Astrocyte of the cerebellum (primary cell): ENCODE results near the gene RGS6.

ENCODE experiments used
- DNase-seq: peaks from one replicate; pipeline ENCODE4 v3.0.0-alpha.2; 2011; ENCODE audit warnings: low read depth
- H3K4me3 ChIP-seq: 2 replicates; pipeline ENCODE4 v1.5.1; 2011; ENCODE audit warnings: mild to moderate bottlenecking, low read depth, low read length, moderate library complexity
- in situ Hi-C: cut with HindIII; loops from 2 replicates; pipeline ENCODE4 v1.10.0; 2017; ENCODE audit warnings: low sequenced_read_pairs
- TF ChIP-seq, protein P1 (sequence below): IDR thresholded peaks from 2 replicates; pipeline ENCODE4 v1.5.1; 2012; ENCODE audit warnings: low read length, low read depth, moderate library complexity, mild to moderate bottlenecking; ENCODE audit errors: missing control alignments

The RGS6 gene

DNA sequence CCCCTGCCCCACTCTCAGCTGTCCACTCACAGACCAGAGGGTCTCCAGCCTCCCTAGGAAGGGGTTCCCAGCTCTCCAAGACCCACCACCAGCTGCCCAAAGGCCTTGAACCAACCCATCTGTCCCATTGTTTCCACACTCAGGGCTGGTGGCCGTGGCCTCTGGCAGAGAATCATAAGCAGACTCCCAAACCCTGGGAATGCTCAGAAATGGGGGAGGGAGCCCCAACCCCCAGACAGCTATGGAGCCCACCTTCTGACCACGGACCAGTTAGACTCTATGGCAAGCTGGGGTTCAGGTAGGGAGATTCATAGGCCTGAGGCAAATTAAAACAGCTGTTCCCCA lies 681.7 kb downstream of the RGS6 start:
- no peak overlapping the region for H3K4me3 ChIP-seq
- in situ Hi-C loops = no loop called here
- TF ChIP-seq, protein P1, sequence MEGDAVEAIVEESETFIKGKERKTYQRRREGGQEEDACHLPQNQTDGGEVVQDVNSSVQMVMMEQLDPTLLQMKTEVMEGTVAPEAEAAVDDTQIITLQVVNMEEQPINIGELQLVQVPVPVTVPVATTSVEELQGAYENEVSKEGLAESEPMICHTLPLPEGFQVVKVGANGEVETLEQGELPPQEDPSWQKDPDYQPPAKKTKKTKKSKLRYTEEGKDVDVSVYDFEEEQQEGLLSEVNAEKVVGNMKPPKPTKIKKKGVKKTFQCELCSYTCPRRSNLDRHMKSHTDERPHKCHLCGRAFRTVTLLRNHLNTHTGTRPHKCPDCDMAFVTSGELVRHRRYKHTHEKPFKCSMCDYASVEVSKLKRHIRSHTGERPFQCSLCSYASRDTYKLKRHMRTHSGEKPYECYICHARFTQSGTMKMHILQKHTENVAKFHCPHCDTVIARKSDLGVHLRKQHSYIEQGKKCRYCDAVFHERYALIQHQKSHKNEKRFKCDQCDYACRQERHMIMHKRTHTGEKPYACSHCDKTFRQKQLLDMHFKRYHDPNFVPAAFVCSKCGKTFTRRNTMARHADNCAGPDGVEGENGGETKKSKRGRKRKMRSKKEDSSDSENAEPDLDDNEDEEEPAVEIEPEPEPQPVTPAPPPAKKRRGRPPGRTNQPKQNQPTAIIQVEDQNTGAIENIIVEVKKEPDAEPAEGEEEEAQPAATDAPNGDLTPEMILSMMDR = no peak
- DNase-seq = no peak

DNA sequence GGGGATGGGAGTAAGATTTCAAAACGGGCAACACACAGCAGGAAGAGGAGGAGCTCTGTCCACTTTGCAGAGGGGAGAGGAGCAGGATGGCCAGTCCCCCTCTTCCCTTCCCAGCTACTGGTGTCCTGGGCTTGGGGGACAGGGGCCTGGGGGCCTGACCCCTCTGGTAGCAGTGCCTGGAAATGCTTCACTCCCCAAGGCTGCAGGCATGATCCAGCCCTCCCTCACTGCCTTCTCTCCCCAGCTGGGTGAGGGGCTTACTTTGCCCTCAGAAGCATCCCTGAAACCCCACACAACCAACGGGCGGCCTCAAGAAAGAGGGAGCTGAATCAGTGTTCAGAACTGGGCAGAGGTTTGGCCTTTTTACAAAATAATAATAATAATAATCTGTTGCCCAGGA lies 682.1 kb downstream of the RGS6 start:
- TF ChIP-seq, protein P1 = no peak
- no peak overlapping the region for H3K4me3 ChIP-seq
- in situ Hi-C loops = no loop called here
- DNase-seq = no peak

DNA sequence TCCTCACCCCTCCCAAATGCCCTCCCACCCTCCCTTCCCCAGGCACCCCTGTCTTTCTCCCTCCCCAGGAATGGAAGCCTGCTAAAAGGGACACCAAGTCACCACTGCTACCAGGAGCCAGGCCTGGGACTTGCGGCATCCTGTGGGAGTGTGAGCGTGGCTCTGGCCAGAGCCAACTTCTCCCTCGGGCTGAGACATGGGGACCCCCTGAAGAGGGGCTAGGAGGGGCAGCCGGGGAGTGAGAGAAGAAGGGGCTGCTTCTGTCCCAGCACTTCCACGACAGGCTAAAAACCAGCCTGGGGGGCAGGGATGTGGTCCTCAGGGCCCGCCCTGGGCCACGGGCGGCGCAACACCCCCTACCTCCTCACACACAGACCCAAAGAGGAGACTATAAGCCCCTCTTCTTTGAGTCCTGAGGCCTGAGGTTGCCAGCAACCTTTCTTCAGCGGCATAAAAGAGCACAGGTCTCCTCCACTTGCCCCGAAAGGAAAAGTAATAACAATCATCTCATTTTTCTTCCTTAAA lies 682.7 kb downstream of the RGS6 start:
- DNase-seq = no peak
- TF ChIP-seq, protein P1 = no peak

DNA sequence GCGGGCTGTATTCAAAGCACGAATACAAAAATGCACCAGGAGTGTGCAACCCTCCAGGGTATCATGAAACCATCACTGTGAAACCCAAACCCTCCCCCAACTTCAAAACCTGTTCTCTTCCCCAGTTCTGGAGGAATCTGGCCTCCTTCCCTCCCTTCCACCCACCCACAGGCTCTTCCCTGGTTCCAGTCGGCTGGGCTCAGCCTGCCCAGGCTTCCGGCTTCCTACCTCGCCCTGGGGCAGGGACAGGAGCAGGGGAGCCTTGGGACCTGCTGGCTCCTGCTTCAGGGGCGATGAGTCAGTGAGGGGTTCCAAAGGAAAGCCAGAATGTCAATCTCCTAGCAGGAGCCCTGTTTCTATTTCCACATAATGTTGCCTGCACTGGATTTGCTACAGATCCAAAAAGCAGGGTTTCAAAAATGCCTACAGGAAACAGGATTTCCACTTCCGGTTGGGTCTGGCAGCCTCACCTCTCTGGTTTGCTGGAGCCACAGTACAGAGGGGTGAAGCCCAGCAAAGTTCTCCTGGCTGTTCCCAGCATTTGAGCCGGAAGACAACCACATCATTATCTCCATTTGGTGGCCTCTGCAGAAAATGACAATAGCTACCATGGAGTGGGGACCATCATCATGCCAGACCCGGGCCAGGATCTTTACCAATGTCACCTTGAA lies 683.4 kb downstream of the RGS6 start:
- H3K4me3 ChIP-seq = no peak overlapping the region
- in situ Hi-C loops = no loop called here
- TF ChIP-seq, protein P1 = no peak
- peak; percentile 26 for DNase-seq

More for the DNA sequence above, 682.7 kb downstream of the RGS6 start:
- H3K4me3 ChIP-seq = no peak overlapping the region
- in situ Hi-C loops = no loop called here
